Prostate gland (tissue), 2 donors: ENCODE data around the gene LIPH. TPM values are rescaled to one million over a fixed set of nuclear protein-coding genes. Genes with fewer than 3 reads are reported as not detected.
"Not testable (repeated sequence)": the region's sequence is repeated elsewhere in the genome, so short reads cannot be mapped to it uniquely, and the experiment has no call there.

ENCODE experiments used
- DNase-seq: peaks from one replicate; pipeline ENCODE4 v3.0.0-alpha.2; 2019; ENCODE audit warnings: low spot score
- H3K27ac ChIP-seq, 2 donors: fragments of 200-600 bp; sonication (generic); 2 replicates each; pipeline ENCODE4 v1.5.1; 2017 to 2019
- H3K27me3 ChIP-seq: fragments of 200-600 bp; sonication (generic); replicated peaks from 2 replicates; pipeline ENCODE4 v1.5.1; 2019; ENCODE audit not compliant: insufficient read depth
- H3K36me3 ChIP-seq, 2 donors: fragments of 200-600 bp; sonication (generic); 1 replicate in 1 of 2; 2 replicates in 1 of 2; pipeline versions ENCODE4 v1.5.1 to v1.8.1; 2017 to 2019
- H3K4me1 ChIP-seq: fragments of 200-600 bp; sonication (generic); replicated peaks from 2 replicates; pipeline ENCODE4 v1.5.1; 2019
- H3K4me3 ChIP-seq, 2 donors: fragments of 200-600 bp; sonication (generic); 2 replicates each; pipeline ENCODE4 v1.5.1; 2017 to 2019
- H3K9me3 ChIP-seq: fragments of 200-600 bp; sonication (generic); 2 replicates; pipeline ENCODE4 v1.5.1; 2017
- POLR2A ChIP-seq: fragments of 450-650 bp; IDR thresholded peaks from one replicate; pipeline ENCODE4 v1.6.1; 2016; ENCODE audit warnings: antibody characterized with exemption, mild to moderate bottlenecking
- POLR2AphosphoS5 ChIP-seq: sonication (generic); formaldehyde crosslinking; IDR thresholded peaks from one replicate; pipeline ENCODE4 v1.6.1; 2017; ENCODE audit warnings: antibody characterized with exemption
- WGBS: methylation state at CpG from one replicate; pipeline ENCODE4 v1.1.5; 2018; 5-methylcytosine and 5-hydroxymethylcytosine counted together
- intact Hi-C: fragments of 100-400 bp; cut with DNase I; formaldehyde crosslinking; loops from one replicate; pipeline ENCODE4 v1.14.2; 2022
- total RNA-seq, 2 donors: library from RNA; depleted of rRNA; stranded (reverse); fragments of >200 nt; gene quantifications; one replicate each; pipeline ENCODE4 v1.1.0, GENCODE V29; 2016
- TF ChIP-seq, protein P1 (sequence below), 4 experiments: fragments of 200-600 bp in 2 of 4; fragments of 450-650 bp in 2 of 4; sonication (generic) in 2 of 4; IDR thresholded peaks; 1 replicate in 3 of 4; 2 replicates in 1 of 4; pipeline ENCODE4 v1.5.1; 2016 to 2019; ENCODE audit warnings: antibody characterized with exemption in 4 of 4, mild to moderate bottlenecking in 2 of 4, moderate library complexity in 2 of 4

The LIPH gene
- total RNA-seq, 2 donors from 2014 or later, result 17.0 to 19.6 TPM

DNA sequence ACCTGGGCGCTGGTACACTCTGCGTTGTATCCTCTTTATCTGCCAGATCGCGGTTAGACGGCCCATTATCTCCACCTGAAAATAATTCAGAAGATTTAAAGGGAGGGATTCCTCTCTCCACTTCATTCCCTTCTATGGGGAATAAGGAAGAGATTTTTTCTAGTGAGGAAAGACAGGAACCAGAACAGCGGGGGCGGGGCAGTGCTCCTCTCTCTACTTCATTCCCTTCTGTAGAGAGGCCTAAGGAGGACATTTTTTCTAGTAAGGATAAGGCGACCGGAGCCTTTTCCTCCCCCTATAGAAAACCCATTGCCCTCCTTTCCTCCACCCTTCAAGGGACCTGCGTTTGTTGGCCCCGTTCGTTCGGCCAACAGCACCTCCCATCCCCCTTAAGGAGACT is 8.3 kb upstream of the LIPH start:
- H3K36me3 ChIP-seq, result no peaks in the 10 kb centered on the region
- DNase-seq, result no peak
- H3K4me1 ChIP-seq, result no peaks in the 10 kb centered on the region
- 94% methylated on average over 13 of the region's 13 CpGs for WGBS
- H3K27ac ChIP-seq, result peak overlapping the region in 1 of 2 donors; percentile 49
- no peaks in the 10 kb centered on the region for H3K9me3 ChIP-seq
- intact Hi-C loops, result no loop called here
- no peak overlapping the region for H3K4me3 ChIP-seq
- TF ChIP-seq POLR2A, result no peak
- no peak for TF ChIP-seq POLR2AphosphoS5
- TF ChIP-seq, protein P1, sequence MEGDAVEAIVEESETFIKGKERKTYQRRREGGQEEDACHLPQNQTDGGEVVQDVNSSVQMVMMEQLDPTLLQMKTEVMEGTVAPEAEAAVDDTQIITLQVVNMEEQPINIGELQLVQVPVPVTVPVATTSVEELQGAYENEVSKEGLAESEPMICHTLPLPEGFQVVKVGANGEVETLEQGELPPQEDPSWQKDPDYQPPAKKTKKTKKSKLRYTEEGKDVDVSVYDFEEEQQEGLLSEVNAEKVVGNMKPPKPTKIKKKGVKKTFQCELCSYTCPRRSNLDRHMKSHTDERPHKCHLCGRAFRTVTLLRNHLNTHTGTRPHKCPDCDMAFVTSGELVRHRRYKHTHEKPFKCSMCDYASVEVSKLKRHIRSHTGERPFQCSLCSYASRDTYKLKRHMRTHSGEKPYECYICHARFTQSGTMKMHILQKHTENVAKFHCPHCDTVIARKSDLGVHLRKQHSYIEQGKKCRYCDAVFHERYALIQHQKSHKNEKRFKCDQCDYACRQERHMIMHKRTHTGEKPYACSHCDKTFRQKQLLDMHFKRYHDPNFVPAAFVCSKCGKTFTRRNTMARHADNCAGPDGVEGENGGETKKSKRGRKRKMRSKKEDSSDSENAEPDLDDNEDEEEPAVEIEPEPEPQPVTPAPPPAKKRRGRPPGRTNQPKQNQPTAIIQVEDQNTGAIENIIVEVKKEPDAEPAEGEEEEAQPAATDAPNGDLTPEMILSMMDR (IDR thresholded peaks at IDR 0.05), result no peak
- no peaks in the 10 kb centered on the region for H3K27me3 ChIP-seq

DNA sequence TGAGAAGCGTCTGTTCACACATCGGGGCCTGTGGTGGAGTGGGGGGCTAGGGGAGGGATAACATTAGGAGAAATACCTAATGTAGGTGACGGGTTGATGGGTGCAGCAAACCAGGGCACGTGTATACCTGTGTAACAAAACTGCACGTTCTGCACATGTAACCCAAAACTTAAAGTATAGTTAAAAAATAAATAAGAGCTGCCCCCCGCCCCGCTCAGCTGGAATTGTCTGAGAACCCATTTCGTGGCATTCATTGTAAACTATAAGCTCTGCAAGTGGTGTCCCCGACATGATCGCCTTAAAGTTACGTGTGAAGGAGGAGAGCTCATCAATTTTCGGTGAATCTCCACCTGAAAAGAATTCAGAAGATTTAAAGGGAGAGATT is 7.3 kb upstream of the LIPH start:
- Histone ChIP-seq H3K36me3 (no peaks in the 10 kb centered on the region), H3K4me3 (no peak overlapping the region), H3K27me3 (no peaks in the 10 kb centered on the region), H3K27ac (no peak overlapping the region), H3K4me1 (no peaks in the 10 kb centered on the region), H3K9me3 (no peaks in the 10 kb centered on the region)
- WGBS, result 73% methylated on average over 12 of the region's 12 CpGs
- intact Hi-C loops, result no loop called here
- no peak for DNase-seq
- TF ChIP-seq POLR2A, result no peak

DNA sequence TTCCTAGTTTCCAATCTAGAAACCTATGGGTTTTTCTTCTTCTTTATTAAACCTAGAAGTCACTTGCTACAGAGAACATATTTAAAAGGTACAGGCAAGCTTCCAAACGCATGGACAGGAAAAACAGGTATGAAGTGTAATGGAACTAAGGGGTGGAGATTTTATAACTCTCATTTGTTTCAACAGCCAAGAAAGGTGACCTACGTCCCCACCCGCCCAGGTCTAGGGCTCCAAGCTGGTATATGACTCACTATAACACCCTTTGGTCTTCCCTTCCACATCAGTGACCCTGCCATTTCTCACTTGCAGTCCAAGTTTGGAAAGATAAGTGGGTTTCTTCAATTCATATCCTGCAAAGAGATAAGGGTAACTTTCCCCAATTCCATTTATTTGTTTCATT is 6.0 kb upstream of the LIPH start:
- DNase-seq, result peak; percentile 88
- H3K27me3 ChIP-seq, result no peaks in the 10 kb centered on the region
- peak overlapping the region; percentile 87 to 91 for H3K27ac ChIP-seq
- H3K36me3 ChIP-seq, result no peaks in the 10 kb centered on the region
- H3K4me3 ChIP-seq, result no peak overlapping the region
- intact Hi-C loops, result no loop called here
- H3K9me3 ChIP-seq, result no peaks in the 10 kb centered on the region
- TF ChIP-seq POLR2A, result no peak
- peak; percentile 89 for TF ChIP-seq POLR2AphosphoS5
- H3K4me1 ChIP-seq, result no peaks in the 10 kb centered on the region
- 43% methylated on average over 3 of the region's 3 CpGs for WGBS

DNA sequence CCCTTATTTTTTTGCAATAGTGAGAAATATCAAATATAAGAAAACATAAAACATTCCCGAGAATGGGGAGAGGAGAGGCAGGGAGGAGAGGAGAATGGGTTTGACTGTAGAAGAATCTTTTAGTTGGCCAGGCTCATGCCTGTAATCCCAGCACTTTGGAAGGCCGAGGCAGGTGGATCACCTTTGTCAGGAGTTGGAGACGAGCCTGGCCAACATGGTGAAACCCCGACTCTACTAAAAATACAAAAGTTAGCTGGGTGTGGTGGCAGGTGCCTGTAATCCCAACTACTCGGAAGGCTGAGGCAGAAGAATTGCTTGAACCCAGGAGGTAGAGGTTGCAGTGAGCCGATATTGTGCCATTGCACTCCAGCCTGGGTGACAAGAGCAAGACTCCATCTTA is 4.3 kb upstream of the LIPH start:
- H3K27me3 ChIP-seq, H3K4me3 ChIP-seq, DNase-seq, H3K9me3 ChIP-seq, H3K36me3 ChIP-seq, intact Hi-C loops, H3K4me1 ChIP-seq: not testable (repeated sequence)
- H3K27ac ChIP-seq, result peak overlapping the region; percentile 87 to 91
- 82% methylated on average over 6 of the region's 6 CpGs for WGBS

DNA sequence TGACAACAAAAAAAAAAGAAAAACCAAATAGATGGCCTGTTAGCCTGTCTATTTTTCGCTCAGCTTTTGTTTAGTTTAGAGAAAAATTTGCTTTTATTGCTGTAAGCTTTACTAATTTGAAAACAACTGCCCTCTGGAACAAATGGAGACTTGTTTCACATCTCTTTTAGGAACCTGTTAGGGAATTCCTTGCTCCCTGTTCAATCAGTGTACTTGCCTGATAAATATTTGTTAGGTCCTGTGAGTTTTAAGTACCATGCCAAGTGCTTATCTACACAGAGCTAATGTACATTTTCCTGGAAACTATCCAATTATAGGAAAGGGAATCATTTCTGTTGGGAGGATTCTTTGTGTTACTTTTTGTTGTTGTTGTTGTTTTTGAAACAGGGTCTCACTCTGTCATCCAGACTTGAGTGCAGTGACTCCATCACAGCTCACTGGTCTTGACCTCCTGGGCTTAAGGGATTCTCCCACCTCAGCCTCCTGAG is 3.5 kb upstream of the LIPH start:
- Histone ChIP-seq H3K27ac (peak overlapping the region; percentile 87 to 91), H3K27me3 (no peaks in the 10 kb centered on the region), H3K9me3 (no peaks in the 10 kb centered on the region), H3K4me1 (no peaks in the 10 kb centered on the region), H3K36me3 (no peaks in the 10 kb centered on the region), H3K4me3 (no peak overlapping the region)
- 36% methylated on average over 1 of the region's 1 CpG for WGBS
- intact Hi-C loops, result no loop called here
- DNase-seq, result no peak
- TF ChIP-seq POLR2A (no peak), POLR2AphosphoS5 (peak; percentile 10)
- TF ChIP-seq, protein P1 (IDR thresholded peaks at IDR 0.05), result no peak

DNA sequence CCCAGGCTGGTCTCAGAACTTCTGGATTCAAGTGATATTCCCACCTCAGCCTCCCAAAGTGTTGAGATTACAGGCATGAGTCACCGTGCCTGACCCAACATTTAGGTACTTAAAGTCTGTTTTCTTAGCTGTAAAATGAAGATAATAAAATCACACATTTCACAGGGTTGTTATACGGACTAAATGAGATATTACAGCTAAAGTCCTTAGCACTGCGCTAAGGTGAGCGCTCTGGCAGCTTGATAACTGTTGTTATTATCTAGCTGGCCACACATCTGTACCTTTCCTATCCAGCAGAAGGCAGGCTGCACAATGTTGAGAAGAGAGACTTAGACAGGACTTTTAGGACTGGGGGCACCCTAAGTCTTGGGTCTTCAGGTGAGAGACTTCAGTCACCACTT is 2.7 kb upstream of the LIPH start:
- WGBS, result 70% methylated on average over 4 of the region's 4 CpGs
- Histone ChIP-seq H3K9me3 (no peaks in the 10 kb centered on the region), H3K27me3 (no peaks in the 10 kb centered on the region), H3K36me3 (no peaks in the 10 kb centered on the region), H3K4me3 (no peak overlapping the region), H3K4me1 (no peaks in the 10 kb centered on the region), H3K27ac (peak overlapping the region; percentile 87 to 91)
- TF ChIP-seq, protein P1 (IDR thresholded peaks at IDR 0.05), result no peak
- no peak for DNase-seq
- intact Hi-C loops, result no loop called here
